DND-41 (cell line): Measurements from ENCODE around the gene GGA2.
A peak's percentile ranks its signal among the peaks of the same experiment; 100 is the strongest.

Experiments used
- ATAC-seq: fragments of 200-7000 bp; cut with Tn5 transposase; 3 replicates; pipeline ENCODE4 v1.9.1; 2021; ENCODE audit warnings: low read depth; ENCODE audit not compliant: insufficient read depth
- DNase-seq: peaks from one replicate; pipeline ENCODE4 v3.0.0-alpha.2; 2020
- H2AFZ ChIP-seq: 2 replicates; pipeline ENCODE4 v1.6.0; 2012; ENCODE audit warnings: low read depth, low read length
- H3K27ac ChIP-seq: 2 replicates; pipeline ENCODE4 v1.5.1; 2012; ENCODE audit warnings: low read length, inconsistent platforms
- H3K27me3 ChIP-seq: fragments of 200-600 bp; sonication (generic); 2 replicates; pipeline ENCODE4 v1.6.0; 2012; ENCODE audit warnings: low read length, mild to moderate bottlenecking, inconsistent platforms; ENCODE audit not compliant: insufficient read depth, poor library complexity
- H3K36me3 ChIP-seq: 2 replicates; pipeline ENCODE4 v1.5.1; 2012; ENCODE audit warnings: low read length, inconsistent platforms; ENCODE audit not compliant: insufficient read depth
- H3K4me1 ChIP-seq: 2 replicates; pipeline ENCODE4 v1.5.1; 2012; ENCODE audit warnings: mild to moderate bottlenecking, low read length; ENCODE audit not compliant: insufficient read depth
- H3K4me2 ChIP-seq: 2 replicates; pipeline ENCODE4 v1.6.0; 2012; ENCODE audit warnings: mild to moderate bottlenecking, moderate library complexity, low read length, inconsistent platforms; ENCODE audit not compliant: insufficient read depth
- H3K4me3 ChIP-seq, 2 experiments: fragments of 200-600 bp in 1 of 2; shearing (Covaris generic) in 1 of 2; 2 replicates each; pipeline ENCODE4 v1.5.1; 2012 to 2016; ENCODE audit warnings: inconsistent platforms in 2 of 2, low read length in 2 of 2, mild to moderate bottlenecking in 2 of 2, low read depth in 1 of 2, moderate library complexity in 1 of 2
- H3K79me2 ChIP-seq: 2 replicates; pipeline ENCODE4 v1.6.0; 2012; ENCODE audit warnings: low read length, inconsistent platforms; ENCODE audit not compliant: insufficient read depth
- H3K9ac ChIP-seq: 2 replicates; pipeline ENCODE4 v1.6.0; 2012; ENCODE audit warnings: low read depth, mild to moderate bottlenecking, inconsistent platforms, low read length, moderate library complexity
- H3K9me3 ChIP-seq: 2 replicates; pipeline ENCODE4 v1.5.1; 2012; ENCODE audit warnings: low read length, moderate library complexity, mild to moderate bottlenecking, inconsistent platforms; ENCODE audit not compliant: insufficient read depth, severe bottlenecking
- H4K20me1 ChIP-seq: 2 replicates; pipeline ENCODE4 v1.6.0; 2012; ENCODE audit warnings: low read length; ENCODE audit not compliant: insufficient read depth
- EZH2 ChIP-seq: IDR thresholded peaks from 3 replicates; pipeline ENCODE4 v1.6.1; 2012; ENCODE audit warnings: borderline replicate concordance, low read depth, mild to moderate bottlenecking, moderate library complexity, low read length, inconsistent platforms; ENCODE audit not compliant: severe bottlenecking
- TF ChIP-seq, protein P1 (sequence below): IDR thresholded peaks from 2 replicates; pipeline ENCODE4 v1.5.1; 2012; ENCODE audit warnings: borderline replicate concordance, low read length, moderate library complexity, mild to moderate bottlenecking; ENCODE audit not compliant: poor library complexity, severe bottlenecking; ENCODE audit errors: extremely low read depth

GGA2 gene, protein sequence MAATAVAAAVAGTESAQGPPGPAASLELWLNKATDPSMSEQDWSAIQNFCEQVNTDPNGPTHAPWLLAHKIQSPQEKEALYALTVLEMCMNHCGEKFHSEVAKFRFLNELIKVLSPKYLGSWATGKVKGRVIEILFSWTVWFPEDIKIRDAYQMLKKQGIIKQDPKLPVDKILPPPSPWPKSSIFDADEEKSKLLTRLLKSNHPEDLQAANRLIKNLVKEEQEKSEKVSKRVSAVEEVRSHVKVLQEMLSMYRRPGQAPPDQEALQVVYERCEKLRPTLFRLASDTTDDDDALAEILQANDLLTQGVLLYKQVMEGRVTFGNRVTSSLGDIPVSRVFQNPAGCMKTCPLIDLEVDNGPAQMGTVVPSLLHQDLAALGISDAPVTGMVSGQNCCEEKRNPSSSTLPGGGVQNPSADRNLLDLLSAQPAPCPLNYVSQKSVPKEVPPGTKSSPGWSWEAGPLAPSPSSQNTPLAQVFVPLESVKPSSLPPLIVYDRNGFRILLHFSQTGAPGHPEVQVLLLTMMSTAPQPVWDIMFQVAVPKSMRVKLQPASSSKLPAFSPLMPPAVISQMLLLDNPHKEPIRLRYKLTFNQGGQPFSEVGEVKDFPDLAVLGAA

DNA sequence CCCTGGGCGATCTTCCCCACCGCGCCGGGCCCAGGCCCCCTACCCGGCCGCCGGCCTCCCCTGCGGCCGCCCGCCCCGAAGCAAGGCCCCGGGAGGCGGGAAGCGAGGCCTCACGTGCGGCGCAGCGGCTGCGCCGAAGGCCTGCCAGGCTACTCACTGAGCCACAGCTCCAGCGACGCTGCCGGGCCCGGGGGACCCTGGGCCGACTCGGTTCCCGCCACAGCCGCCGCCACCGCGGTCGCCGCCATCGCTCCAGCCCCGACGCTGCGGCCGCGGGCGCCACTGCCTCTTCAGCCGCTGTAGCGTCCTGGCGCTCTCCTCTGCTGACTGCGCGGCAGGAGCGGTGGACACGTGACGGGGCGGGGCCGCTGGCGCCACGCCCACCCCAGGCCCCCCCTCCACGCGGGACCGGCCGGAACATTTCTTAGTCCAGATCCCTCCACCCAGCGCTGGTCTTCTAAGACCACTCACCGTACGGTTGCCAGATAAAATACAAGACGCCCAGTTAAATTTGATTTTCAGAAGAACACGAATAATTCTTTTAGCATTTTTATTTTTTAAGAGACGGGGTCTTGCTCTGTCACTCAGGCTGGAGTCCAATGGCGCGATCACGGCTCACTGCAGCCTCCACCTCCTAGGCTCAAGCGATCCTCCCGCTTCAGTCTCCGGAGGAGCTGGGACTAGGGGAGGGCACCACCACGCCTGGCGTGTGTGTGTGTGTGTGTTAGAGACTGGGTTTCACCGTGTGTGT, at the start of gene GGA2:
GGA2 (minus strand) TSS at position 331 of the 751 bp plus-strand sequence; CDS start at position 248, 83 bp downstream.
- Histone ChIP-seq H2AFZ (no peak within 1 kb of the TSS), H3K4me3 (no peak within 1 kb of the TSS), H3K4me2 (no peak within 1 kb of the TSS), H4K20me1 (no peaks in the 10 kb centered on the region; the same call in 1 of the 2 replicates), H3K9me3 (no peaks in the 10 kb centered on the region), H3K9ac (no peak within 1 kb of the TSS), H3K27ac (no peak within 1 kb of the TSS), H3K36me3 (no peaks in the 10 kb centered on the region), H3K4me1 (no peaks in the 10 kb centered on the region), H3K79me2 (no peaks in the 10 kb centered on the region), H3K27me3 (no peaks in the 10 kb centered on the region)
- DNase-seq, result no peak
- no peak for ATAC-seq
- TF ChIP-seq EZH2, result no peak
- TF ChIP-seq, protein P1, sequence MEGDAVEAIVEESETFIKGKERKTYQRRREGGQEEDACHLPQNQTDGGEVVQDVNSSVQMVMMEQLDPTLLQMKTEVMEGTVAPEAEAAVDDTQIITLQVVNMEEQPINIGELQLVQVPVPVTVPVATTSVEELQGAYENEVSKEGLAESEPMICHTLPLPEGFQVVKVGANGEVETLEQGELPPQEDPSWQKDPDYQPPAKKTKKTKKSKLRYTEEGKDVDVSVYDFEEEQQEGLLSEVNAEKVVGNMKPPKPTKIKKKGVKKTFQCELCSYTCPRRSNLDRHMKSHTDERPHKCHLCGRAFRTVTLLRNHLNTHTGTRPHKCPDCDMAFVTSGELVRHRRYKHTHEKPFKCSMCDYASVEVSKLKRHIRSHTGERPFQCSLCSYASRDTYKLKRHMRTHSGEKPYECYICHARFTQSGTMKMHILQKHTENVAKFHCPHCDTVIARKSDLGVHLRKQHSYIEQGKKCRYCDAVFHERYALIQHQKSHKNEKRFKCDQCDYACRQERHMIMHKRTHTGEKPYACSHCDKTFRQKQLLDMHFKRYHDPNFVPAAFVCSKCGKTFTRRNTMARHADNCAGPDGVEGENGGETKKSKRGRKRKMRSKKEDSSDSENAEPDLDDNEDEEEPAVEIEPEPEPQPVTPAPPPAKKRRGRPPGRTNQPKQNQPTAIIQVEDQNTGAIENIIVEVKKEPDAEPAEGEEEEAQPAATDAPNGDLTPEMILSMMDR, result no peak

DNA sequence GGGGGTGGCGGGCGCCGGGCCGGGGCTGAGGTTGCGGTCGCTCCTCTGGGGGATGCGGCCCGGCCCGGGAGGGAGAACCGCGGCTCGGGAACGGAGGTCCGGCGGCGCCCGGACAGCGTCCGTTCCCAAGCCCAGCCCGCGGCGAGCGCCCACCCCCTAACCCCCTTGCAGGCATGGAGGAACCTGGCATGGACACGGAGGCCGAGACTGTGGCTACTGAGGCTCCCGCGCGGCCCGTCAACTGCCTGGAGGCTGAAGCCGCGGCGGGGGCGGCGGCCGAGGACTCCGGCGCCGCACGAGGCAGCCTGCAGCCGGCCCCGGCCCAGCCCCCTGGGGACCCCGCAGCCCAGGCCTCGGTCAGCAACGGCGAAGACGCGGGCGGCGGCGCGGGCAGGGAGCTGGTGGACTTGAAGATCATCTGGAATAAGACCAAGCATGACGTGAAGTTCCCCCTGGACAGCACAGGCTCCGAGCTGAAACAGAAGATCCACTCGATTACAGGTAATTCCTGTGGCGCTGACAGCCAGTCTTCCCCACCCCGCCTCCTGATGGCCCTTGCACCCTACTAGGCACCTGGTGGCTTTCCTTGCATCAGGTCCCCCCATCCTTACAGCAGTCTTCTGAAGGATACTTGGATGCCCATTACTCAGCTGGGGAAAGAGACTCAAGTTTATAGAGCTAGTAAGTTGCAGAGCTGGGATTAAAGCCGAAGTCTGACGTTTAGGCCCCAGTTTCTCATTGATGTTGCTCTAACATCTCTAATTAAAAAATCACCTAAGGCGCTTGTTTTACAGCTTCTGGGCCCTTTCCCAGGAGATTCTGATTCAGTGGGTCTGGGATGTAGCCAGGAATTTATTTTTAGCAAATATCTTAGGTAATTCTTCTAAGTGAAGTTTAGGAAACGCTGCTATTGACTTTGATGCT, 47.7 kb upstream of the GGA2 start:
- Histone ChIP-seq H3K79me2 (peaks cover 62% of the 10 kb centered on the region), H3K36me3 (peaks cover 41% of the 10 kb centered on the region), H3K4me2 (peak overlapping the region; percentile 94), H3K9ac (peak overlapping the region; percentile 96), H2AFZ (peak overlapping the region; percentile 86), H3K9me3 (no peaks in the 10 kb centered on the region), H3K27me3 (no peaks in the 10 kb centered on the region), H4K20me1 (peaks cover 2% of the 10 kb centered on the region; the same call in 1 of the 2 replicates), H3K4me3 (peak overlapping the region; percentile 31 to 93), H3K4me1 (peaks cover 39% of the 10 kb centered on the region), H3K27ac (peak overlapping the region; percentile 81)
- TF ChIP-seq, protein P1, result no peak
- TF ChIP-seq EZH2, result no peak
- peak; percentile 9; the same call in 2 of the 3 replicates for ATAC-seq
- DNase-seq, result no peak
